ENCODE data around the gene DUSP11.

DNA sequence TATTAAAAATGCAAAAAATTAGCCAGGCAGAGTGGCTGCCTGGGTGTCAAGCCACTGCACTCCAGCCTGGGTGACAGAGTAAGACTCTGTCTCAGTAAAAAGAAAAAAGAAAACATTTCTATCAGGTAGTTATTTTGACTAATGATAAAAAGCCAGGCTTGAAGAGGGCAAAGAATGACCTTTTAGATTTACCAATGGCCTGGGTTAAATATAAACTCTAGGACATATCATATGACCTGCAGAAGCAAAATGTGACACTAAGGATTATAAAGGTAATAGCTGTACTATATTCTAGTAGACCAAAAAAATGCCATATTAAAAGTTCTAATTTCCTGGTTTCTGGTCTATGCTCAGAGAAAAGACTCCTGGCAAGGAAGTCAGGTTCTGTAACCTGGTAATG is 32.7 kb upstream of the DUSP11 start:
- TF ChIP-seq RXRA (CRISPR knock-in tag; IDR thresholded peaks at IDR 0.05) (no peak), MZF1 (CRISPR knock-in tag; IDR thresholded peaks at IDR 0.05; ENCODE audit: borderline replicate concordance) (no peak), ZSCAN20 (CRISPR knock-in tag; IDR thresholded peaks at IDR 0.05; ENCODE audit: borderline replicate concordance) (no peak), TCF12 (IDR thresholded peaks at IDR 0.05) (no peak), TCF12 (CRISPR knock-in tag; IDR thresholded peaks at IDR 0.05) (no peak), BHLHE40 (IDR thresholded peaks at IDR 0.05; ENCODE audit: low read length) (no peak), ZNF607 (CRISPR knock-in tag; IDR thresholded peaks at IDR 0.05; ENCODE audit: borderline replicate concordance) (no peak), NFE2L1 (CRISPR knock-in tag; IDR thresholded peaks at IDR 0.05; ENCODE audit: borderline replicate concordance) (no peak), POLR2AphosphoS5 (IDR thresholded peaks at IDR 0.05; ENCODE audit: low read depth, low read length) (no peak), ZNF510 (CRISPR knock-in tag; IDR thresholded peaks at IDR 0.05; ENCODE audit: low read depth) (no peak), GPN1 (CRISPR knock-in tag; IDR thresholded peaks at IDR 0.05; ENCODE audit: borderline replicate concordance) (no peak), ATF1 (CRISPR knock-in tag; IDR thresholded peaks at IDR 0.05) (no peak)
- TF ChIP-seq, protein P1, sequence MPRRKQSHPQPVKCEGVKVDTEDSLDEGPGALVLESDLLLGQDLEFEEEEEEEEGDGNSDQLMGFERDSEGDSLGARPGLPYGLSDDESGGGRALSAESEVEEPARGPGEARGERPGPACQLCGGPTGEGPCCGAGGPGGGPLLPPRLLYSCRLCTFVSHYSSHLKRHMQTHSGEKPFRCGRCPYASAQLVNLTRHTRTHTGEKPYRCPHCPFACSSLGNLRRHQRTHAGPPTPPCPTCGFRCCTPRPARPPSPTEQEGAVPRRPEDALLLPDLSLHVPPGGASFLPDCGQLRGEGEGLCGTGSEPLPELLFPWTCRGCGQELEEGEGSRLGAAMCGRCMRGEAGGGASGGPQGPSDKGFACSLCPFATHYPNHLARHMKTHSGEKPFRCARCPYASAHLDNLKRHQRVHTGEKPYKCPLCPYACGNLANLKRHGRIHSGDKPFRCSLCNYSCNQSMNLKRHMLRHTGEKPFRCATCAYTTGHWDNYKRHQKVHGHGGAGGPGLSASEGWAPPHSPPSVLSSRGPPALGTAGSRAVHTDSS (CRISPR knock-in tag; conservative IDR thresholded peaks at IDR 0.05) = no peak
- TF ChIP-seq, protein P2, sequence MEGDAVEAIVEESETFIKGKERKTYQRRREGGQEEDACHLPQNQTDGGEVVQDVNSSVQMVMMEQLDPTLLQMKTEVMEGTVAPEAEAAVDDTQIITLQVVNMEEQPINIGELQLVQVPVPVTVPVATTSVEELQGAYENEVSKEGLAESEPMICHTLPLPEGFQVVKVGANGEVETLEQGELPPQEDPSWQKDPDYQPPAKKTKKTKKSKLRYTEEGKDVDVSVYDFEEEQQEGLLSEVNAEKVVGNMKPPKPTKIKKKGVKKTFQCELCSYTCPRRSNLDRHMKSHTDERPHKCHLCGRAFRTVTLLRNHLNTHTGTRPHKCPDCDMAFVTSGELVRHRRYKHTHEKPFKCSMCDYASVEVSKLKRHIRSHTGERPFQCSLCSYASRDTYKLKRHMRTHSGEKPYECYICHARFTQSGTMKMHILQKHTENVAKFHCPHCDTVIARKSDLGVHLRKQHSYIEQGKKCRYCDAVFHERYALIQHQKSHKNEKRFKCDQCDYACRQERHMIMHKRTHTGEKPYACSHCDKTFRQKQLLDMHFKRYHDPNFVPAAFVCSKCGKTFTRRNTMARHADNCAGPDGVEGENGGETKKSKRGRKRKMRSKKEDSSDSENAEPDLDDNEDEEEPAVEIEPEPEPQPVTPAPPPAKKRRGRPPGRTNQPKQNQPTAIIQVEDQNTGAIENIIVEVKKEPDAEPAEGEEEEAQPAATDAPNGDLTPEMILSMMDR (CRISPR knock-in tag; IDR thresholded peaks at IDR 0.05) = no peak
- TF ChIP-seq, protein P3, sequence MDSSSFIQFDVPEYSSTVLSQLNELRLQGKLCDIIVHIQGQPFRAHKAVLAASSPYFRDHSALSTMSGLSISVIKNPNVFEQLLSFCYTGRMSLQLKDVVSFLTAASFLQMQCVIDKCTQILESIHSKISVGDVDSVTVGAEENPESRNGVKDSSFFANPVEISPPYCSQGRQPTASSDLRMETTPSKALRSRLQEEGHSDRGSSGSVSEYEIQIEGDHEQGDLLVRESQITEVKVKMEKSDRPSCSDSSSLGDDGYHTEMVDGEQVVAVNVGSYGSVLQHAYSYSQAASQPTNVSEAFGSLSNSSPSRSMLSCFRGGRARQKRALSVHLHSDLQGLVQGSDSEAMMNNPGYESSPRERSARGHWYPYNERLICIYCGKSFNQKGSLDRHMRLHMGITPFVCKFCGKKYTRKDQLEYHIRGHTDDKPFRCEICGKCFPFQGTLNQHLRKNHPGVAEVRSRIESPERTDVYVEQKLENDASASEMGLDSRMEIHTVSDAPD (CRISPR knock-in tag; IDR thresholded peaks at IDR 0.05) = no peak
